ENCODE results near the gene METRN. TPM values are rescaled to one million over a fixed set of nuclear protein-coding genes. Genes with fewer than 3 reads are reported as not detected.

METRN gene
- total and polyA plus RNA-seq, 2 of the 4 experiments (the other 2 are of a cell fraction) = 6.1 to 48.2 TPM

DNA sequence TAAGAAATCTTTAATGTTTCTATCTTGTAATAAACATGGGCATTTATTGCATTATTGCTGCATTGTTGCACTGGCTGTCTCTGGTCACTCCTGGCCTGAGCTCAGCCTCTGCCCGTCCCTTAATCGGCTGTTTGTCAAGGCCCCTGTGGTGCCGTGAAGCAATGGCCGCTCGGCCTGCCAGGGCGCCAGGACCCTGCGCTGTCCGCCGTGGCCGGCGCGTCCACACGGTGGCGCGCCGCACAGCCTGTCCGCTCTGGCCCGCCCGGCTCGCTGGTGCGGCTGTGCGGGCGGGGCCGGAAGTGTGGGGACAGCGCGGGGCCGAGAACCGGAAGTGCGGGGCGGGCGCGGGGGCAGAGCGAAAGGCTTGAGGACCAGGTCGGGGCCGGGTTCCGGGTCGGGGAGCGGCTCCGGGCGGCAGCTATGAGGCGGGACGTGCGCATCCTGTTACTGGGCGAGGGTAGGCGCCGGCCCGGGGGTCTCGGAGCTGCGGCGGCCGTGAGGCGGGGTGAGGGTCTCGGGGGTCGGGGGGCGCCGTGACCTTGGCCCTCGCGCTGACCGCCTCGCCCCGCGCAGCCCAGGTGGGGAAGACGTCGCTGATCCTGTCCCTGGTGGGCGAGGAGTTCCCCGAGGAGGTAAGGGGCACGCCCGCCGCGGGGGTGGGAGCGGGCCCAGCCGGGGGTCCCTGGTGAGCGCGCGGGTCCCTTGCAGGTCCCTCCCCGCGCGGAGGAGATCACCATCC lies 47.0 kb upstream of the METRN start, which contains the start of gene RHOT2 (continued):
- peak; percentile 63 for TF ChIP-seq SMC3 (IDR thresholded peaks at IDR 0.05; ENCODE audit: low read depth, low read length)

DNA sequence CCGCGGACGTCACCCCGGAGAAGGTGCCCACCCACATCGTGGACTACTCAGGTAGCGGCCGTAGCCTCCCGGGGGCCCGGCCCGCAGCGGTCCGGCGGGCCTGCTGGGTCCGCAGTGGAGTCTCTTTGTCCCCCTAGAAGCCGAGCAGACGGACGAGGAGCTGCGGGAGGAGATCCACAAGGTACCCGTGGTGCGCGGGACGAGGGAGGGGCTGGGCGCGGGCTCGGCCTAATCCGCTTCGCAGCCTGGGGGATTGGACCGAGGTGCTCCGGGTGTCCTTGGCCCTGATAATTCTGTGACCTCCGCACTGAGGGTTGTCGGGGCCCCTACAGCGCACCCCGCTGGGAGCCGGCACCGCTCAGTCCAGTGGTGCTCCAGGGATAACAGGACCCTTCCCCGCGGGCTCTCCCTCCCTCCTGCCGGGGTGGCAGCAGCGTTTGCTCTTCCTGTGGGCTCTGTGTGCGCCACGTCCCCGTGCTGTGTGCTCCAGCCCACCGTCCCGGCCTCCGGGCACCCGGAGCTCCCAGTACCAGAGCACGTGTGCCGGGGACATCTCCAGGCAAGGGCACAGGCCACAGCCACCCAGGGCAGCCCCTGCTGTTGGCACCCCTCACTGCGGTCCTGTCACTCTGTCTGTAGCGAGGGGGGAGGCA lies 46.3 kb upstream of the METRN start:
- H4K8ac ChIP-seq (ENCODE audit: low read depth in 2 of 2, low read length in 2 of 2) = peak overlapping the region in 1 of 2 experiments; percentile 66; a peak in 2 of 4 replicates
- peaks cover 13% of the 10 kb centered on the region for H4K20me1 ChIP-seq (ENCODE audit: insufficient read depth, low read length)
- H4K5ac ChIP-seq (ENCODE audit: low read depth, low read length) = no peak overlapping the region
- peak overlapping the region; percentile 76 for H3K9ac ChIP-seq (ENCODE audit: low read depth, low read length)
- H3K56ac ChIP-seq (ENCODE audit: extremely low read depth, insufficient read depth, low read length) = no peak overlapping the region
- peak overlapping the region; percentile 68 for H3K4me3 ChIP-seq (ENCODE audit: insufficient read depth, low read depth, low read length)
- peaks cover 6% of the 10 kb centered on the region for H3K4me1 ChIP-seq (ENCODE audit: control insufficient read depth, insufficient read depth, low read length)
- 14% methylated on average over 28 of the region's 50 CpGs; no CpG with 5 or more reads in 1 of the 2 experiments for WGBS, 2 experiments (ENCODE audit: extremely low coverage in 2 of 2, insufficient read length in 1 of 2)
- peak; percentile 19 for ATAC-seq (ENCODE audit: low read depth)
- H3K27me3 ChIP-seq (ENCODE audit: control insufficient read depth, insufficient read depth, low read length) = no peaks in the 10 kb centered on the region
- H2BK15ac ChIP-seq (ENCODE audit: low read depth, low read length) = no peak overlapping the region
- peak overlapping the region; percentile 87 for H3K4ac ChIP-seq (ENCODE audit: low read depth, low read length)
- peak overlapping the region; percentile 71; the same call in 1 of the 2 replicates for H3K14ac ChIP-seq (replicated peaks; ENCODE audit: low read depth, low read length)
- H3K18ac ChIP-seq (ENCODE audit: low read depth, low read length) = no peak overlapping the region
- DNase-seq = no peak
- no TSS peak for BruUV-seq (replicated peaks)
- peak overlapping the region; percentile 38; the same call in 1 of the 2 replicates for H3K23ac ChIP-seq (ENCODE audit: low read depth, low read length)
- TF ChIP-seq BHLHE40 (IDR thresholded peaks at IDR 0.05; ENCODE audit: low read depth, low read length) = no peak
- peak; percentile 21; the same call in 1 of the 2 replicates for TF ChIP-seq MAZ (IDR thresholded peaks at IDR 0.05; ENCODE audit: borderline replicate concordance, low read depth, low read length)
- no peak overlapping the region for H2BK120ac ChIP-seq (ENCODE audit: low read depth, low read length)
- peak overlapping the region; percentile 69 for H3K27ac ChIP-seq (ENCODE audit: insufficient read depth, low read length)
- peak overlapping the region; percentile 56 for H2BK5ac ChIP-seq (ENCODE audit: low read depth, low read length, poor library complexity, severe bottlenecking)
- ChIA-PET POLR2A (ENCODE audit: unreplicated experiment) (no interaction called here), CTCF (no interaction called here)
- H3K4me2 ChIP-seq (ENCODE audit: low read depth, low read length) = peak overlapping the region; percentile 93
- peaks cover 41% of the 10 kb centered on the region for H3K36me3 ChIP-seq (ENCODE audit: control insufficient read depth, insufficient read depth, low read length)
- H2AK9ac ChIP-seq (replicated peaks; ENCODE audit: low read depth, low read length, poor library complexity) = peak overlapping the region; percentile 100
- intact Hi-C loops (cut with micrococcal nuclease) (no loop called here), dilution Hi-C loops (cut with HindIII; ENCODE audit: low sequenced_read_pairs, unreplicated experiment) (no loop called here), in situ Hi-C loops (cut with MboI; ENCODE audit: low sequenced_read_pairs) (no loop called here)
- peak overlapping the region; percentile 97 for H2AFZ ChIP-seq (replicated peaks; ENCODE audit: low read length, poor library complexity)
- peaks cover 6% of the 10 kb centered on the region for H3K9me1 ChIP-seq (ENCODE audit: insufficient read depth, low read length)
- peak overlapping the region; percentile 81 for H2AK5ac ChIP-seq (ENCODE audit: low read depth, low read length)
- H4K91ac ChIP-seq (ENCODE audit: insufficient read depth, low read depth, low read length) = peak overlapping the region; percentile 71; the same call in 1 of the 2 replicates
- H3K79me1 ChIP-seq (ENCODE audit: low read depth in 1 of 2, low read length in 2 of 2) = peaks cover 0 to 28% of the 10 kb centered on the region in 2 experiments; a peak in 1 of 4 replicates
- H2BK20ac ChIP-seq (ENCODE audit: low read depth, low read length) = no peak overlapping the region
- H3K9me3 ChIP-seq (ENCODE audit: control insufficient read depth, insufficient read depth, low read length) = no peaks in the 10 kb centered on the region
